HepG2 (cell line): ENCODE data around the gene TNFRSF25. TPM values are rescaled to one million over a fixed set of nuclear protein-coding genes. Genes with fewer than 3 reads are reported as not detected.

Experiments used
- ADNP ChIP-seq: sonication (generic); formaldehyde crosslinking; IDR thresholded peaks from 2 replicates; pipeline ENCODE4 v1.4.0; 2020; ENCODE audit warnings: missing genetic modification reagents
- CBFB ChIP-seq: sonication (generic); formaldehyde crosslinking; IDR thresholded peaks from 2 replicates; pipeline ENCODE4 v1.4.0; 2020; ENCODE audit warnings: missing genetic modification reagents
- EP300 ChIP-seq, 3 experiments: sonication (generic) in 1 of 3; formaldehyde crosslinking in 1 of 3; IDR thresholded peaks; 2 replicates each; pipeline versions ENCODE4 v1.5.1 to v1.6.1; 2011 to 2020; ENCODE audit warnings: low read depth in 2 of 3, low read length in 2 of 3, borderline replicate concordance in 1 of 3, improper control_type of control experiment in 1 of 3, mild to moderate bottlenecking in 1 of 3, missing genetic modification reagents in 1 of 3, moderate library complexity in 1 of 3
- HNRNPUL1 ChIP-seq: fragments of 200-400 bp; formaldehyde crosslinking; IDR thresholded peaks from 2 replicates; pipeline ENCODE4 v1.6.1; 2017; ENCODE audit warnings: low read depth, mild to moderate bottlenecking, low read length, moderate library complexity
- KLF13 ChIP-seq: sonication (generic); formaldehyde crosslinking; IDR thresholded peaks from 2 replicates; pipeline ENCODE4 v1.4.0; 2020; ENCODE audit warnings: mild to moderate bottlenecking, missing genetic modification reagents
- MIER2 ChIP-seq: IDR thresholded peaks from 2 replicates; pipeline ENCODE4 v1.6.1; 2016; ENCODE audit warnings: missing biosample characterization, missing genetic modification reagents
- RAD51 ChIP-seq: fragments of 450-650 bp; IDR thresholded peaks from 2 replicates; pipeline ENCODE4 v1.6.1; 2016; ENCODE audit warnings: borderline replicate concordance
- REPIN1 ChIP-seq: sonication (generic); formaldehyde crosslinking; IDR thresholded peaks from 2 replicates; pipeline ENCODE4 v1.8.0; 2022; ENCODE audit warnings: missing genetic modification reagents, low read depth, mild to moderate bottlenecking, borderline replicate concordance
- SSRP1 ChIP-seq: IDR thresholded peaks from 2 replicates; pipeline ENCODE4 v1.6.1; 2016; ENCODE audit warnings: control low read depth
- ZFP90 ChIP-seq: sonication (generic); formaldehyde crosslinking; IDR thresholded peaks from 2 replicates; pipeline ENCODE4 v1.8.0; 2022; ENCODE audit warnings: missing genetic modification reagents, mild to moderate bottlenecking, inconsistent platforms, borderline replicate concordance
- ZNF10 ChIP-seq: sonication (generic); formaldehyde crosslinking; IDR thresholded peaks from 2 replicates; pipeline ENCODE4 v1.4.0; 2020; ENCODE audit warnings: mild to moderate bottlenecking, low read depth, missing genetic modification reagents, borderline replicate concordance
- ZNF382 ChIP-seq: sonication (generic); formaldehyde crosslinking; IDR thresholded peaks from 2 replicates; pipeline ENCODE4 v1.5.0; 2020; ENCODE audit warnings: missing genetic modification reagents, mild to moderate bottlenecking, borderline replicate concordance
- ZNF547 ChIP-seq: sonication (generic); formaldehyde crosslinking; IDR thresholded peaks from 2 replicates; pipeline ENCODE4 v1.5.1; 2020; ENCODE audit warnings: mild to moderate bottlenecking, missing genetic modification reagents
- ZNF549 ChIP-seq: sonication (generic); formaldehyde crosslinking; IDR thresholded peaks from 2 replicates; pipeline ENCODE4 v1.5.0; 2020; ENCODE audit warnings: missing genetic modification reagents
- ZNF557 ChIP-seq: sonication (generic); formaldehyde crosslinking; IDR thresholded peaks from 2 replicates; pipeline ENCODE4 v1.4.0; 2020; ENCODE audit warnings: missing genetic modification reagents
- ZNF598 ChIP-seq: sonication (generic); formaldehyde crosslinking; IDR thresholded peaks from 2 replicates; pipeline ENCODE4 v1.5.1; 2020; ENCODE audit warnings: mild to moderate bottlenecking, missing genetic modification reagents, borderline replicate concordance
- ZNF850 ChIP-seq: sonication (generic); formaldehyde crosslinking; conservative IDR thresholded peaks from 2 replicates; pipeline ENCODE4 v1.9.0; 2021; ENCODE audit warnings: mild to moderate bottlenecking, missing genetic modification reagents
- polyA plus RNA-seq, 8 experiments: library from polyadenylated mRNA; depleted of rRNA in 3 of 8; stranded (reverse) in 7 of 8; unstranded in 1 of 8; fragments of >200 nt; fragmentation: Illumina TruSeq in 4 of 8; extraction: Trizol in 4 of 8; gene quantifications; 2 replicates each; pipeline versions ENCODE4 v1.2.1 to v1.2.3, GENCODE V29; 2011 to 2016; ENCODE audit warnings: low read depth in 4 of 8, missing spikeins in 1 of 8, mixed read lengths in 1 of 8; ENCODE audit not compliant: insufficient read depth in 1 of 8
- total RNA-seq, 5 experiments: library from RNA; depleted of rRNA; stranded (reverse); fragments of >200 nt; fragmentation: Illumina TruSeq; extraction: Trizol; gene quantifications; 2 replicates each; pipeline ENCODE4 v1.2.3, GENCODE V29; 2016; ENCODE audit warnings: low read depth in 1 of 5
- TF ChIP-seq, protein P1 (sequence below): sonication (generic); formaldehyde crosslinking; conservative IDR thresholded peaks from 2 replicates; pipeline ENCODE4 v1.4.0; 2020; ENCODE audit warnings: missing genetic modification reagents
- TF ChIP-seq, protein P2 (sequence below): sonication (generic); formaldehyde crosslinking; IDR thresholded peaks from 2 replicates; pipeline ENCODE4 v1.9.0; 2022; ENCODE audit warnings: missing genetic modification reagents, mild to moderate bottlenecking, borderline replicate concordance
- TF ChIP-seq, protein P3 (sequence below): sonication (generic); formaldehyde crosslinking; IDR thresholded peaks from 2 replicates; pipeline ENCODE4 v1.4.0; 2020; ENCODE audit warnings: mild to moderate bottlenecking, missing genetic modification reagents
- TF ChIP-seq, protein P4 (sequence below): sonication (generic); formaldehyde crosslinking; IDR thresholded peaks from 2 replicates; pipeline ENCODE4; 2020; ENCODE audit warnings: missing genetic modification reagents, mild to moderate bottlenecking, borderline replicate concordance

The TNFRSF25 gene
- total and polyA plus RNA-seq, 2 of the 13 experiments (the other 11 are each of a cell fraction or from before 2014, with no cell fraction given) = 1.4 to 1.5 TPM

DNA sequence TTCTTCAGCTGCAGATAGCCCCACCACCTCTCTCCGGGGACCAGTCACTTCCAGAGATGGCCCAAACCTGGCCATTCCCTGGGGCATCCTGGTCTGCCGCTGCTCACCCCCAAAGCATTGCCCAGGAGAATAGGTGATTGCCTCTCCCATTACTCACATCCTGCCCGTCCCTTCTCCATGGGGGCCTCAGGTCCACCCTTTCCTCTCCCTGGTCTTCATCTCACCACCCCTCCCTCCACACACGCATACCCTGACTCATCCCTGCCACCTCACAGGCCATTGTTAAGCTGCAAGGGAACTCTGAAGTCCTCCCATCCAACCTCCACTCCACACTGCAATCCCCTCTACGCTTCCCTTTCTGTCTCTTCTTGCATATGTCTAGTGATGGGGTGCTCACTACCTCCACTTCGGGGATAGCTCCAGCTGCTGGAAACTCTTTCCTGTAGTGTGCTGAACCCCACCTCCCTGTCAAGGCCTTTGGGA is 25.5 kb upstream of the TNFRSF25 start, which contains the start of gene PLEKHG5 (continued):
- TF ChIP-seq HNRNPUL1 = no peak
- no peak for TF ChIP-seq ZNF850
- TF ChIP-seq EP300 (IDR thresholded peaks at IDR 0.05; ENCODE audit: low read depth in 2 of 2, low read length in 2 of 2) = no peak
- no peak for TF ChIP-seq EP300 (CRISPR knock-in tag; IDR thresholded peaks at IDR 0.05; ENCODE audit: borderline replicate concordance)
- no peak for TF ChIP-seq ZNF10
- TF ChIP-seq ZNF557 (CRISPR knock-in tag) = no peak
- no peak for TF ChIP-seq SSRP1 (CRISPR knock-in tag)
- TF ChIP-seq, protein P1, sequence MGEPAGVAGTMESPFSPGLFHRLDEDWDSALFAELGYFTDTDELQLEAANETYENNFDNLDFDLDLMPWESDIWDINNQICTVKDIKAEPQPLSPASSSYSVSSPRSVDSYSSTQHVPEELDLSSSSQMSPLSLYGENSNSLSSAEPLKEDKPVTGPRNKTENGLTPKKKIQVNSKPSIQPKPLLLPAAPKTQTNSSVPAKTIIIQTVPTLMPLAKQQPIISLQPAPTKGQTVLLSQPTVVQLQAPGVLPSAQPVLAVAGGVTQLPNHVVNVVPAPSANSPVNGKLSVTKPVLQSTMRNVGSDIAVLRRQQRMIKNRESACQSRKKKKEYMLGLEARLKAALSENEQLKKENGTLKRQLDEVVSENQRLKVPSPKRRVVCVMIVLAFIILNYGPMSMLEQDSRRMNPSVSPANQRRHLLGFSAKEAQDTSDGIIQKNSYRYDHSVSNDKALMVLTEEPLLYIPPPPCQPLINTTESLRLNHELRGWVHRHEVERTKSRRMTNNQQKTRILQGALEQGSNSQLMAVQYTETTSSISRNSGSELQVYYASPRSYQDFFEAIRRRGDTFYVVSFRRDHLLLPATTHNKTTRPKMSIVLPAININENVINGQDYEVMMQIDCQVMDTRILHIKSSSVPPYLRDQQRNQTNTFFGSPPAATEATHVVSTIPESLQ (CRISPR knock-in tag) = no peak
- TF ChIP-seq, protein P2, sequence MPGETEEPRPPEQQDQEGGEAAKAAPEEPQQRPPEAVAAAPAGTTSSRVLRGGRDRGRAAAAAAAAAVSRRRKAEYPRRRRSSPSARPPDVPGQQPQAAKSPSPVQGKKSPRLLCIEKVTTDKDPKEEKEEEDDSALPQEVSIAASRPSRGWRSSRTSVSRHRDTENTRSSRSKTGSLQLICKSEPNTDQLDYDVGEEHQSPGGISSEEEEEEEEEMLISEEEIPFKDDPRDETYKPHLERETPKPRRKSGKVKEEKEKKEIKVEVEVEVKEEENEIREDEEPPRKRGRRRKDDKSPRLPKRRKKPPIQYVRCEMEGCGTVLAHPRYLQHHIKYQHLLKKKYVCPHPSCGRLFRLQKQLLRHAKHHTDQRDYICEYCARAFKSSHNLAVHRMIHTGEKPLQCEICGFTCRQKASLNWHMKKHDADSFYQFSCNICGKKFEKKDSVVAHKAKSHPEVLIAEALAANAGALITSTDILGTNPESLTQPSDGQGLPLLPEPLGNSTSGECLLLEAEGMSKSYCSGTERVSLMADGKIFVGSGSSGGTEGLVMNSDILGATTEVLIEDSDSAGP (CRISPR knock-in tag) = no peak
- TF ChIP-seq ZNF547 = no peak
- TF ChIP-seq REPIN1 (CRISPR knock-in tag) = no peak
- TF ChIP-seq ADNP (CRISPR knock-in tag) = no peak
- TF ChIP-seq, protein P3, sequence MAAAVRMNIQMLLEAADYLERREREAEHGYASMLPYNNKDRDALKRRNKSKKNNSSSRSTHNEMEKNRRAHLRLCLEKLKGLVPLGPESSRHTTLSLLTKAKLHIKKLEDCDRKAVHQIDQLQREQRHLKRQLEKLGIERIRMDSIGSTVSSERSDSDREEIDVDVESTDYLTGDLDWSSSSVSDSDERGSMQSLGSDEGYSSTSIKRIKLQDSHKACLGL (CRISPR knock-in tag) = no peak
- no peak for TF ChIP-seq ZNF382 (CRISPR knock-in tag)
- no peak for TF ChIP-seq ZNF598 (CRISPR knock-in tag)
- TF ChIP-seq CBFB (CRISPR knock-in tag) = no peak
- no peak for TF ChIP-seq KLF13 (CRISPR knock-in tag)
- no peak for TF ChIP-seq MIER2 (CRISPR knock-in tag)
- TF ChIP-seq RAD51 = no peak
- no peak for TF ChIP-seq ZFP90 (CRISPR knock-in tag)
- TF ChIP-seq, protein P4, sequence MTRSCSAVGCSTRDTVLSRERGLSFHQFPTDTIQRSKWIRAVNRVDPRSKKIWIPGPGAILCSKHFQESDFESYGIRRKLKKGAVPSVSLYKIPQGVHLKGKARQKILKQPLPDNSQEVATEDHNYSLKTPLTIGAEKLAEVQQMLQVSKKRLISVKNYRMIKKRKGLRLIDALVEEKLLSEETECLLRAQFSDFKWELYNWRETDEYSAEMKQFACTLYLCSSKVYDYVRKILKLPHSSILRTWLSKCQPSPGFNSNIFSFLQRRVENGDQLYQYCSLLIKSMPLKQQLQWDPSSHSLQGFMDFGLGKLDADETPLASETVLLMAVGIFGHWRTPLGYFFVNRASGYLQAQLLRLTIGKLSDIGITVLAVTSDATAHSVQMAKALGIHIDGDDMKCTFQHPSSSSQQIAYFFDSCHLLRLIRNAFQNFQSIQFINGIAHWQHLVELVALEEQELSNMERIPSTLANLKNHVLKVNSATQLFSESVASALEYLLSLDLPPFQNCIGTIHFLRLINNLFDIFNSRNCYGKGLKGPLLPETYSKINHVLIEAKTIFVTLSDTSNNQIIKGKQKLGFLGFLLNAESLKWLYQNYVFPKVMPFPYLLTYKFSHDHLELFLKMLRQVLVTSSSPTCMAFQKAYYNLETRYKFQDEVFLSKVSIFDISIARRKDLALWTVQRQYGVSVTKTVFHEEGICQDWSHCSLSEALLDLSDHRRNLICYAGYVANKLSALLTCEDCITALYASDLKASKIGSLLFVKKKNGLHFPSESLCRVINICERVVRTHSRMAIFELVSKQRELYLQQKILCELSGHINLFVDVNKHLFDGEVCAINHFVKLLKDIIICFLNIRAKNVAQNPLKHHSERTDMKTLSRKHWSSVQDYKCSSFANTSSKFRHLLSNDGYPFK (CRISPR knock-in tag) = no peak
- no peak for TF ChIP-seq ZNF549
